Ishikawa (cell line): ENCODE data around the gene SHFL.

ENCODE experiments used
- EP300 ChIP-seq: IDR thresholded peaks from 2 replicates; pipeline ENCODE4 v1.6.1; 2012; ENCODE audit warnings: borderline replicate concordance
- MAX ChIP-seq: IDR thresholded peaks from 2 replicates; pipeline ENCODE4 v1.6.1; 2012
- REST ChIP-seq: IDR thresholded peaks from 2 replicates; pipeline ENCODE4 v1.6.1; 2012; ENCODE audit warnings: low read depth, mild to moderate bottlenecking
- YY1 ChIP-seq: IDR thresholded peaks from 2 replicates; pipeline ENCODE4 v1.6.1; 2012; ENCODE audit warnings: low read depth

SHFL gene

GRCh38 chr19:10141973-10142372 is 55.9 kb downstream of the SHFL start:
- no peak for TF ChIP-seq MAX
- TF ChIP-seq REST = no peak
- no peak for TF ChIP-seq YY1
- no peak for TF ChIP-seq EP300
